IMR-90 (cell line): ENCODE measurements around the gene CETN2. TPM values are rescaled to one million over a fixed set of nuclear protein-coding genes. Genes with fewer than 3 reads are reported as not detected.

Source experiments
- ATAC-seq: fragments of 200-7000 bp; cut with Tn5 transposase; 2 replicates; pipeline ENCODE4 v1.9.1; 2020; ENCODE audit warnings: low read depth, mild to moderate bottlenecking, moderate library complexity
- BruUV-seq: library from RNA; stranded (reverse); fragments of 400-500 nt; replicated peaks from 2 replicates; lab custom pipeline; 2021; lab: Mats Ljungman, UMichigan
- CTCF ChIA-PET: fragments of 300-600 bp; formaldehyde crosslinking; extraction: SDS; loops from one replicate; lab custom pipeline; 2021; ENCODE audit warnings: antibody characterized with exemption; lab: Yijun Ruan, JAX
- POLR2A ChIA-PET: fragments of 300-600 bp; sonication (Branson Sonifier 250); formaldehyde crosslinking; loops from one replicate; lab custom pipeline; 2022; ENCODE audit warnings: antibody characterized with exemption; ENCODE audit not compliant: unreplicated experiment; lab: Charles Lee
- DNase-seq: peaks from one replicate; pipeline ENCODE4 v3.0.0; 2013
- H2AFZ ChIP-seq: replicated peaks from 2 replicates; pipeline ENCODE3; 2013; ENCODE audit warnings: low read length, mild to moderate bottlenecking; ENCODE audit not compliant: poor library complexity
- H2AK5ac ChIP-seq: 2 replicates; pipeline ENCODE4 v1.6.1; 2013; ENCODE audit warnings: low read depth, low read length, inconsistent platforms
- H2AK9ac ChIP-seq: replicated peaks from 2 replicates; pipeline ENCODE3; 2013; ENCODE audit warnings: mild to moderate bottlenecking, low read depth, low read length, moderate library complexity; ENCODE audit not compliant: poor library complexity
- H2BK120ac ChIP-seq: 2 replicates; pipeline ENCODE4 v1.6.1; 2013; ENCODE audit warnings: low read depth, low read length, inconsistent platforms
- H2BK15ac ChIP-seq: 3 replicates; pipeline ENCODE4 v1.6.1; 2013; ENCODE audit warnings: low read depth, low read length, inconsistent platforms
- H2BK20ac ChIP-seq: 2 replicates; pipeline ENCODE4 v1.6.1; 2013; ENCODE audit warnings: low read depth, mild to moderate bottlenecking, inconsistent platforms, low read length, moderate library complexity
- H2BK5ac ChIP-seq: 2 replicates; pipeline ENCODE4 v1.6.1; 2013; ENCODE audit warnings: mild to moderate bottlenecking, low read depth, low read length, inconsistent platforms; ENCODE audit not compliant: poor library complexity, severe bottlenecking
- H3K14ac ChIP-seq: replicated peaks from 2 replicates; pipeline ENCODE4 v1.6.1; 2013; ENCODE audit warnings: low read depth, low read length, inconsistent platforms
- H3K18ac ChIP-seq: 2 replicates; pipeline ENCODE4 v1.6.1; 2013; ENCODE audit warnings: low read depth, low read length, control low read depth
- H3K23ac ChIP-seq: 2 replicates; pipeline ENCODE4 v1.6.1; 2013; ENCODE audit warnings: low read depth, low read length, inconsistent platforms
- H3K27ac ChIP-seq: 2 replicates; pipeline ENCODE4 v1.5.1; 2013; ENCODE audit warnings: mild to moderate bottlenecking, control low read depth, low read length; ENCODE audit not compliant: insufficient read depth
- H3K27me3 ChIP-seq: 2 replicates; pipeline ENCODE4 v1.6.1; 2013; ENCODE audit warnings: low read length; ENCODE audit not compliant: control insufficient read depth, insufficient read depth
- H3K36me3 ChIP-seq: 2 replicates; pipeline ENCODE4 v1.6.1; 2013; ENCODE audit warnings: low read length, mixed read lengths; ENCODE audit not compliant: control insufficient read depth, insufficient read depth
- H3K4ac ChIP-seq: 2 replicates; pipeline ENCODE4 v1.6.1; 2013; ENCODE audit warnings: low read depth, low read length, inconsistent platforms
- H3K4me1 ChIP-seq: 2 replicates; pipeline ENCODE4 v1.6.1; 2013; ENCODE audit warnings: low read length, mixed read lengths; ENCODE audit not compliant: control insufficient read depth, insufficient read depth
- H3K4me2 ChIP-seq: 2 replicates; pipeline ENCODE4 v1.6.1; 2013; ENCODE audit warnings: low read depth, mild to moderate bottlenecking, control low read depth, low read length, moderate library complexity
- H3K4me3 ChIP-seq: 2 replicates; pipeline ENCODE4 v1.5.1; 2013; ENCODE audit warnings: low read depth, mild to moderate bottlenecking, control low read depth, low read length, moderate library complexity; ENCODE audit not compliant: insufficient read depth
- H3K56ac ChIP-seq: 2 replicates; pipeline ENCODE4 v1.6.1; 2013; ENCODE audit warnings: low read length, inconsistent platforms; ENCODE audit not compliant: insufficient read depth; ENCODE audit errors: extremely low read depth
- H3K79me1 ChIP-seq, 2 experiments: 2 replicates each; pipeline ENCODE4 v1.6.1; 2013; ENCODE audit warnings: low read length in 2 of 2, inconsistent platforms in 1 of 2, low read depth in 1 of 2
- H3K9ac ChIP-seq: 2 replicates; pipeline ENCODE4 v1.6.1; 2013; ENCODE audit warnings: low read depth, low read length, control low read depth
- H3K9me1 ChIP-seq: 2 replicates; pipeline ENCODE4 v1.6.1; 2013; ENCODE audit warnings: low read length, inconsistent platforms; ENCODE audit not compliant: insufficient read depth
- H3K9me3 ChIP-seq: 2 replicates; pipeline ENCODE4 v1.6.1; 2013; ENCODE audit warnings: low read length; ENCODE audit not compliant: control insufficient read depth, insufficient read depth
- H4K20me1 ChIP-seq: 2 replicates; pipeline ENCODE4 v1.6.1; 2013; ENCODE audit warnings: low read length, inconsistent platforms; ENCODE audit not compliant: insufficient read depth
- H4K5ac ChIP-seq: 2 replicates; pipeline ENCODE4 v1.6.1; 2013; ENCODE audit warnings: mild to moderate bottlenecking, low read depth, low read length, control low read depth
- H4K8ac ChIP-seq, 2 experiments: 2 replicates each; pipeline ENCODE4 v1.6.1; 2013; ENCODE audit warnings: low read depth in 2 of 2, low read length in 2 of 2, control low read depth in 1 of 2, inconsistent platforms in 1 of 2
- H4K91ac ChIP-seq: 2 replicates; pipeline ENCODE4 v1.6.1; 2013; ENCODE audit warnings: low read depth, low read length, inconsistent platforms; ENCODE audit not compliant: insufficient read depth
- BHLHE40 ChIP-seq: fragments of 150-350 bp; IDR thresholded peaks from 2 replicates; pipeline ENCODE4 v1.6.1; 2016; ENCODE audit warnings: mild to moderate bottlenecking, low read depth, low read length
- CHD1 ChIP-seq: IDR thresholded peaks from 2 replicates; pipeline ENCODE4 v1.6.1; 2012; ENCODE audit warnings: low read depth, low read length, improper control_type of control experiment
- ELK1 ChIP-seq: fragments of 150-350 bp; IDR thresholded peaks from 2 replicates; pipeline ENCODE4 v1.6.1; 2016; ENCODE audit warnings: low read depth, mild to moderate bottlenecking, low read length, moderate library complexity, borderline replicate concordance
- MAFK ChIP-seq: IDR thresholded peaks from 2 replicates; pipeline ENCODE4 v1.6.1; 2012; ENCODE audit warnings: low read depth, low read length, improper control_type of control experiment
- NFE2L2 ChIP-seq: fragments of 150-350 bp; IDR thresholded peaks from 2 replicates; pipeline ENCODE4 v1.6.1; 2016; ENCODE audit warnings: low read depth, mild to moderate bottlenecking, low read length
- USF2 ChIP-seq: fragments of 150-350 bp; IDR thresholded peaks from 2 replicates; pipeline ENCODE4 v1.6.1; 2017; ENCODE audit warnings: mild to moderate bottlenecking, antibody characterized with exemption, low read length, low read depth
- WGBS, 2 experiments: methylation state at CpG; one replicate each; pipeline versions ENCODE4 v1.1.5 to v1.1.7; 2013; ENCODE audit warnings: missing lambda C conversion rate in 2 of 2; ENCODE audit not compliant: insufficient read length in 1 of 2; ENCODE audit errors: extremely low coverage in 2 of 2; 5-methylcytosine and 5-hydroxymethylcytosine counted together
- dilution Hi-C: fragments of 300-500 bp; cut with HindIII; formaldehyde crosslinking; loops from one replicate; pipeline ENCODE4 v1.14.3; 2018; ENCODE audit warnings: low sequenced_read_pairs; ENCODE audit not compliant: unreplicated experiment
- in situ Hi-C: fragments of 300-500 bp; cut with MboI; formaldehyde crosslinking; loops from 3 replicates; pipeline ENCODE4 v1.14.3; 2019; ENCODE audit warnings: low sequenced_read_pairs, inconsistent platforms, mixed read lengths
- intact Hi-C: fragments of 100-400 bp; cut with micrococcal nuclease; formaldehyde crosslinking; loops from 2 replicates; pipeline ENCODE4 v1.10.0; 2022
- polyA plus RNA-seq, 3 experiments: library from polyadenylated mRNA; depleted of rRNA; stranded (reverse); fragments of >200 nt; gene quantifications; 2 replicates each; pipeline ENCODE4 v1.2.3, GENCODE V29; 2012; ENCODE audit warnings: low replicate concordance in 1 of 3
- total RNA-seq: library from RNA; depleted of rRNA; stranded (reverse); fragments of >200 nt; gene quantifications from 2 replicates; pipeline ENCODE4 v1.2.3, GENCODE V29; 2012

Gene CETN2
- total and polyA plus RNA-seq, 2 of the 4 experiments (the other 2 are of a cell fraction): 15.8 to 34.0 TPM

- CTCF ChIA-PET: no interaction called here
- in situ Hi-C loops: no loop called here
These were observed 34.8 kb upstream of the CETN2 start for GRCh38 chrX:152865232-152865920.

More at GRCh38 chrX:152865232-152865920, 34.8 kb upstream of the CETN2 start:
- no peak overlapping the region for H3K56ac ChIP-seq
- no peak overlapping the region for H3K14ac ChIP-seq
- intact Hi-C loops: no loop called here
- no TSS peak for BruUV-seq
- no peak overlapping the region for H2BK15ac ChIP-seq
- no peak overlapping the region for H3K18ac ChIP-seq
- no peak overlapping the region for H4K91ac ChIP-seq
- no peak overlapping the region for H2BK20ac ChIP-seq
- no peak overlapping the region for H3K27ac ChIP-seq
- peaks cover 15% of the 10 kb centered on the region for H3K36me3 ChIP-seq
- no peak overlapping the region for H3K4ac ChIP-seq
- H2BK5ac ChIP-seq: no peak overlapping the region
- no peak overlapping the region for H2BK120ac ChIP-seq
- H4K8ac ChIP-seq: no peak overlapping the region
- H2AK5ac ChIP-seq: no peak overlapping the region
- H3K27me3 ChIP-seq: no peaks in the 10 kb centered on the region
- WGBS, 2 experiments: 78% methylated on average over 4 of the region's 17 CpGs; no CpG with 5 or more reads in 1 of the 2 experiments
- no peak for DNase-seq
- no peak overlapping the region for H2AFZ ChIP-seq
- H2AK9ac ChIP-seq: no peak overlapping the region
- H4K5ac ChIP-seq: no peak overlapping the region
- H4K20me1 ChIP-seq: no peaks in the 10 kb centered on the region
- H3K9me1 ChIP-seq: no peaks in the 10 kb centered on the region
- no peak overlapping the region for H3K4me3 ChIP-seq
- ATAC-seq: no peak
- no peak overlapping the region for H3K9ac ChIP-seq
- no peaks in the 10 kb centered on the region; the same call in 1 of the 2 replicates for H3K4me1 ChIP-seq
- no peaks in the 10 kb centered on the region for H3K79me1 ChIP-seq
- dilution Hi-C loops: no loop called here
- TF ChIP-seq CHD1: no peak
- no peak for TF ChIP-seq USF2
- TF ChIP-seq NFE2L2: no peak
- TF ChIP-seq ELK1: no peak
- TF ChIP-seq BHLHE40: no peak
- no peak for TF ChIP-seq MAFK
- H3K4me2 ChIP-seq: no peak overlapping the region
- no peak overlapping the region for H3K23ac ChIP-seq
- POLR2A ChIA-PET: no interaction called here
- H3K9me3 ChIP-seq: no peaks in the 10 kb centered on the region
